Astrocyte (in vitro differentiated cells and primary cell): ENCODE data around the gene OSBPL5.

Experiments used
- CTCF ChIP-seq: IDR thresholded peaks from 2 replicates; pipeline ENCODE4 v1.5.1; 2011; ENCODE audit warnings: low read depth, mild to moderate bottlenecking, inconsistent platforms, low read length, moderate library complexity; ENCODE audit not compliant: insufficient read depth
- EZH2 ChIP-seq: IDR thresholded peaks from 2 replicates; pipeline ENCODE4 v1.6.1; 2012; ENCODE audit warnings: mild to moderate bottlenecking, low read length, inconsistent platforms; ENCODE audit not compliant: insufficient read depth

GRCh38 chr11:3163241-3163981 is 1.7 kb downstream of the OSBPL5 start:
- no peak for TF ChIP-seq EZH2
- no peak for TF ChIP-seq CTCF
